ENCODE data around the gene PSMD8.

PSMD8 gene

DNA sequence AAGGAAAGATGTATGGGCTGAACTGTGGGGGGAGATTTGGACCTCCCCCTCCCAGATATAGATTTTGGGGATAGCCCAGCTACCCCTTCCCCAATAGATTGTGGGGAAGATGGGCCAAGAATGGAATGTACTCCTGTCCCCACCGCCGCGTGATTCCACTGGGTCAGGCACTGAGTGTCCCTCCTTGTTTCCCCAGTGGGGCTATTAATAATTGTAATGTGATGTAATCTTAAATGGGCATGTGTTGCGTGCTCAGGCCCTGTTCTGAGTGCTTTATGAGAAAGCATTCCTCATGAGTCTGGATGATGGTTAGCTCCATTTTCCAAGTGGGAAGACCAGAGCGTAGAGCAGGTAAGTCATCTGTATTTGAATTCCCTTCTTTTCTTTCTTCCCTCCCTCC, 1.4 kb downstream of the PSMD8 start:
- H3K36me3 ChIP-seq (ENCODE audit: insufficient read depth, low read length), result peaks cover 32% of the 10 kb centered on the region
- H3K79me2 ChIP-seq (ENCODE audit: insufficient read depth, low read length), result peaks cover 13% of the 10 kb centered on the region
- H3K9me2 ChIP-seq (ENCODE audit: low read depth, low read length), result no peaks in the 10 kb centered on the region
- peak overlapping the region; percentile 96 for H3K4me2 ChIP-seq (ENCODE audit: low read length)
- H4K20me1 ChIP-seq (ENCODE audit: insufficient read depth, low read length), result no peaks in the 10 kb centered on the region
- H3K4me1 ChIP-seq (ENCODE audit: insufficient read depth, low read length, severe bottlenecking), result peaks cover 23% of the 10 kb centered on the region
- H3K27me3 ChIP-seq (ENCODE audit: insufficient read depth, low read length), result no peaks in the 10 kb centered on the region
- no peaks in the 10 kb centered on the region for H3K9me3 ChIP-seq (ENCODE audit: low read length)
- peak overlapping the region; percentile 93 for H3K9ac ChIP-seq (ENCODE audit: low read length)
- TF ChIP-seq, protein P1, sequence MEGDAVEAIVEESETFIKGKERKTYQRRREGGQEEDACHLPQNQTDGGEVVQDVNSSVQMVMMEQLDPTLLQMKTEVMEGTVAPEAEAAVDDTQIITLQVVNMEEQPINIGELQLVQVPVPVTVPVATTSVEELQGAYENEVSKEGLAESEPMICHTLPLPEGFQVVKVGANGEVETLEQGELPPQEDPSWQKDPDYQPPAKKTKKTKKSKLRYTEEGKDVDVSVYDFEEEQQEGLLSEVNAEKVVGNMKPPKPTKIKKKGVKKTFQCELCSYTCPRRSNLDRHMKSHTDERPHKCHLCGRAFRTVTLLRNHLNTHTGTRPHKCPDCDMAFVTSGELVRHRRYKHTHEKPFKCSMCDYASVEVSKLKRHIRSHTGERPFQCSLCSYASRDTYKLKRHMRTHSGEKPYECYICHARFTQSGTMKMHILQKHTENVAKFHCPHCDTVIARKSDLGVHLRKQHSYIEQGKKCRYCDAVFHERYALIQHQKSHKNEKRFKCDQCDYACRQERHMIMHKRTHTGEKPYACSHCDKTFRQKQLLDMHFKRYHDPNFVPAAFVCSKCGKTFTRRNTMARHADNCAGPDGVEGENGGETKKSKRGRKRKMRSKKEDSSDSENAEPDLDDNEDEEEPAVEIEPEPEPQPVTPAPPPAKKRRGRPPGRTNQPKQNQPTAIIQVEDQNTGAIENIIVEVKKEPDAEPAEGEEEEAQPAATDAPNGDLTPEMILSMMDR (IDR thresholded peaks at IDR 0.05; ENCODE audit: low read length), result no peak
- TF ChIP-seq EZH2 (IDR thresholded peaks at IDR 0.05; ENCODE audit: borderline replicate concordance, low read length), result no peak
- no peak overlapping the region for H2AFZ ChIP-seq (ENCODE audit: low read length)
- H3F3A ChIP-seq (ENCODE audit: insufficient read depth, low read length), result no peaks in the 10 kb centered on the region
- H3K4me3 ChIP-seq (ENCODE audit: low read depth, low read length, poor library complexity, severe bottlenecking), result peak overlapping the region; percentile 74
- no peak overlapping the region for H3K27ac ChIP-seq (ENCODE audit: low read depth, low read length, poor library complexity, severe bottlenecking)

DNA sequence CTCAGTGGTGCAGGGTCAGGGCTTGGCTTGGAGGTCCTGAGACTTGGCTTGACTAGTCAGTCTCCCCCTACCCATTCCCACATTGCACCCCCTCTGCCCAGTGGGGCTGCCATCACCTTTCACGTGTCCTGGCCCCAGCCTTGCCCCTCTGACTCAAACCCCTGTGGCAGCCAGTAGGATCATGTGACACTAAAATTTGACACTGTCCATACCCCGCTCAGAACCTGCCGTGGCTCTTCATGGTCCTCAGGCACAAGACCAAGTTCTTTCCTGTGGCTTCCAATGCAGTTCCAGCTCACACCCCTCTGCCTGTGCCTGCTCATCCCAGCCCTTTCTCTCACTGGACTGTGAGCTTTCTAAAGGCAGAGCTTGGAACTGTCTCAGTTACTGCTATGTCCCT, 2.2 kb downstream of the PSMD8 start:
- Histone ChIP-seq H3K4me2 (ENCODE audit: low read length) (peak overlapping the region; percentile 96; the same call in 1 of the 2 replicates), H3K9ac (ENCODE audit: low read length) (no peak overlapping the region), H4K20me1 (ENCODE audit: insufficient read depth, low read length) (no peaks in the 10 kb centered on the region), H3K4me3 (ENCODE audit: low read depth, low read length, poor library complexity, severe bottlenecking) (no peak overlapping the region), H3K27me3 (ENCODE audit: insufficient read depth, low read length) (no peaks in the 10 kb centered on the region), H3K79me2 (ENCODE audit: insufficient read depth, low read length) (peaks cover 13% of the 10 kb centered on the region), H3K9me2 (ENCODE audit: low read depth, low read length) (no peaks in the 10 kb centered on the region), H3F3A (ENCODE audit: insufficient read depth, low read length) (no peaks in the 10 kb centered on the region), H2AFZ (ENCODE audit: low read length) (no peak overlapping the region), H3K9me3 (ENCODE audit: low read length) (no peaks in the 10 kb centered on the region), H3K36me3 (ENCODE audit: insufficient read depth, low read length) (peaks cover 40% of the 10 kb centered on the region), H3K27ac (ENCODE audit: low read depth, low read length, poor library complexity, severe bottlenecking) (no peak overlapping the region), H3K4me1 (ENCODE audit: insufficient read depth, low read length, severe bottlenecking) (peaks cover 23% of the 10 kb centered on the region)
- TF ChIP-seq, protein P1 (IDR thresholded peaks at IDR 0.05; ENCODE audit: low read length), result no peak
- TF ChIP-seq EZH2 (IDR thresholded peaks at IDR 0.05; ENCODE audit: borderline replicate concordance, low read length), result no peak

DNA sequence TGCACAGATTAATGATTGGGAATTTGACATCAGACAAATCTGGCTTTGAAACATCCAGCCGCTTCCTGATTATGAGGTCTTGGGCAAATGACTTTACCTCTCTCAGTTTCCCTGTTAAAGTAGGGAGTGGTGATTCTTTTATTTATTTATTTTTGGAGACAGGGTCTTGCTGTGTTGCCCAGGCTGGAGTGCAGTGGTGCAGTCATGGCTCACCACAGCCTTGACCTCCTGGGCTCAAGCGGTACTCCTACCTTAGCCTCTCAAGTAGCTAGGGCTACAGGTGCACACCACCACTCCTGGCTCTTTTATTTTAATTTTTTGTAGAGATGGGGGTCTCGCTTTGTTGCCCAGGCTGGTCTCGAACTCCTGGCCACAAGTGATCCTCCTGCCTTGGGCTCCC, 2.7 kb downstream of the PSMD8 start:
- peaks cover 23% of the 10 kb centered on the region for H3K4me1 ChIP-seq (ENCODE audit: insufficient read depth, low read length, severe bottlenecking)
- no peaks in the 10 kb centered on the region for H3K9me2 ChIP-seq (ENCODE audit: low read depth, low read length)
- no peak overlapping the region for H3K27ac ChIP-seq (ENCODE audit: low read depth, low read length, poor library complexity, severe bottlenecking)
- H3K4me2 ChIP-seq (ENCODE audit: low read length), result 0 out of 2 replicates have a peak overlapping the region, but pooled peaks have one; percentile 96
- TF ChIP-seq, protein P1 (IDR thresholded peaks at IDR 0.05; ENCODE audit: low read length), result no peak
- TF ChIP-seq EZH2 (IDR thresholded peaks at IDR 0.05; ENCODE audit: borderline replicate concordance, low read length), result no peak
- peaks cover 45% of the 10 kb centered on the region for H3K36me3 ChIP-seq (ENCODE audit: insufficient read depth, low read length)
- no peak overlapping the region for H3K4me3 ChIP-seq (ENCODE audit: low read depth, low read length, poor library complexity, severe bottlenecking)
- no peak overlapping the region for H3K9ac ChIP-seq (ENCODE audit: low read length)
- H2AFZ ChIP-seq (ENCODE audit: low read length), result no peak overlapping the region
- no peaks in the 10 kb centered on the region for H3K27me3 ChIP-seq (ENCODE audit: insufficient read depth, low read length)
- H3F3A ChIP-seq (ENCODE audit: insufficient read depth, low read length), result no peaks in the 10 kb centered on the region
- no peaks in the 10 kb centered on the region for H4K20me1 ChIP-seq (ENCODE audit: insufficient read depth, low read length)
- peaks cover 13% of the 10 kb centered on the region for H3K79me2 ChIP-seq (ENCODE audit: insufficient read depth, low read length)
- no peaks in the 10 kb centered on the region for H3K9me3 ChIP-seq (ENCODE audit: low read length)

Measured in OCI-LY1 (cell line).